VCaP (cell line): Measurements from ENCODE around the gene NAALADL2.
"Not testable (repeated sequence)": the region's sequence is repeated elsewhere in the genome, so short reads cannot be mapped to it uniquely, and the experiment has no call there.

Experiments
- H3K27ac ChIP-seq: fragments of 450-650 bp; 2 replicates; pipeline ENCODE4 v1.5.1; 2017
- CTCF ChIP-seq: fragments of 450-650 bp; conservative IDR thresholded peaks from 2 replicates; pipeline ENCODE4 v1.5.1; 2017; ENCODE audit warnings: mild to moderate bottlenecking, moderate library complexity

The NAALADL2 gene

DNA sequence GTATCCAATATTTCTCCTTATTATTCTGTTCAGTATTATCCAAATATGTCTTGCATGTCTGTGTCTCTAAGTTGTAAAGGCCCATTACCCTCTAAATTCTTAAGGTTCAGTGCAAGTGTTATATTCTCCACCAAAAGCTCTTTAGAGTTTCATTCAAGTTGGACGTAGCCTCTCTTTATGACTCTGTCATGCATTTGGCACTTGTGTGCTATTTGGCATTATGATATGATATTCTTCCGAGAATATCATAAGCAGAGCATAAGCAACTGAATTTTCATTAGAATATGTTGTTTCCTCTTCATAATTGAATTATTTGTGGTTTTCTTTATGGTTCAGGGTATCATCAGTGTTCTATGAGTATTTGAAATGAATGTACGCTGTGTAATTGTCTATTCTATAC lies 594.2 kb downstream of the NAALADL2 start:
- H3K27ac ChIP-seq = no peak overlapping the region
- no peak for TF ChIP-seq CTCF

DNA sequence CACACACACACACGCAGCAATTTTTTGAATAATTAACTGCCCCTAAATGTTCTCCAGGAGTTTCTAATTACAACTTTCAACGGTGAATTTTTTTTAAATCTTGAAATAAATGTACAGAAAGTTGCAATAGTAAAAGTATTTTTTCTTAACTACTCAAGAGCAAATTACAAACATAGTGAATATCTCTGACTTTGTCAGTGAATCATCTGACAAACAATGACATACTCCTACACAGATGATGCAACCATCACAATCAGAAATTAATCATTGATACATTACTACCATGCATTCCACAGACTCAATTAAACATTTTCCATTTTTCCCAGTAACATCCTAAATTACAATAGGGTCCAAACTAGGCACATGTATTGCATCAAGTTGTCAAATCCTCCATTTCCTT lies 597.3 kb downstream of the NAALADL2 start:
- TF ChIP-seq CTCF = no peak
- no peak overlapping the region for H3K27ac ChIP-seq

DNA sequence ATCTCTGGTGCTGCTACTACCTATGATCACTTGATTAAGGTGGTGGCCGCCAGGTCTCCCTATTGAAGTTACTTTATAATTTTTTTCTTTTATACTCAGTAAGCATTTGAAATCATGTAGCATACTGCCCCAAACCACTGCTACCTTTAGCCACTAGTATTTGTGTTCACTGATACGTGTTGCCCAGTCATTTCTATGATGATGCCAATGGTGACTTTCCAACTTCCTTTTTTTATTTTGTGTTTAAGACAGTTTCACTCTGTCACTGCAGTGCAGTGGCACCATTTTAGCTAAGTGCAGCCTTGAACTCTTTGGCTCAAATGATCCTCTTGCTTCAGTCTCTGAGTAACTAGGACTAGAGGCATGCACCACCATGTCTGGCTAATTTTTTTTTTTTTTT lies 598.2 kb downstream of the NAALADL2 start:
- no peak overlapping the region for H3K27ac ChIP-seq
- no peak for TF ChIP-seq CTCF

GRCh38 chr3:175460849-175461399 lies 601.8 kb downstream of the NAALADL2 start:
- not testable (repeated sequence) for H3K27ac ChIP-seq

GRCh38 chr3:175464362-175464761 lies 605.2 kb downstream of the NAALADL2 start:
- H3K27ac ChIP-seq = no peak overlapping the region
- no peak for TF ChIP-seq CTCF

DNA sequence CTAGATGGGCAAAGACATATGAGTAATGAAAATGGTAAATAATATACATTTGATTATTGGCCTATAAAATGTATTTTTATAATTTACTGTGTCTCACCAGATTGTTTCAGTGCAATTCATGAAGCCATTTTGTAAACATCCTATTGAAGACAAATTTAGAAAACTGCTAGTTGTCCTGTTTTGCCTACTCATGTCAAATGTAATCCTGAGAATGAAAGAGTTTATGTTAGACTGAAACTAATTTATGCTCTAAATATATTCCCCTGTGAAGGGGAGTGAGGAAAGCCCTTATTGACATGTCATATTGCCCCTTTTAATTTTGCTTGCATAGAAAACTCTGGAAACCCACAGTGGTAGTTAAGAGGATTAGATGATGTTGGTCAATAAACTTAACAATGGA lies 610.0 kb downstream of the NAALADL2 start:
- H3K27ac ChIP-seq = no peak overlapping the region
- TF ChIP-seq CTCF = no peak

- H3K27ac ChIP-seq = no peak overlapping the region
- TF ChIP-seq CTCF = no peak
Measured at GRCh38 chr3:175475765-175476164, 616.6 kb downstream of the NAALADL2 start.

DNA sequence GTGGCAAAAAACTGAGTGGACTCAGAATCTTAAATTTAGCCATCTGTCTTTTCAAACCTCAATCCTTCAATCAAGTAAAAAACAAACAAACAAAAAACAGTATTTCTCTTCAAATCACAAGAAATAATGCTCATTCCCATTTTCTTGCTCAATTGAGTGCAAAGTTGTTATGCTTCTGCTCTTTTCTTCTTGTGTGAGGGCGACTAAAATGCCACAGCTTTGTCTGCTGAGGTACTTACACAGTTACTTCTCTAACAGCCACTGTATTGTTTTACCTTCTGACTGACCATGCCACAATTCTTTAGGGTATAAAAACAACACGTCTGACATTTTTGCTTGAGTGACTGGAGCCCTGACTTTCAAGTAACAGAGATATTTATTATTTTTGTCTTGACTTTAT lies 617.4 kb downstream of the NAALADL2 start:
- no peak overlapping the region for H3K27ac ChIP-seq
- TF ChIP-seq CTCF = no peak
